CD4-positive, CD25-positive, alpha-beta regulatory T cell (primary cell): Measurements from ENCODE around the gene CEP78. TPM values are rescaled to one million over a fixed set of nuclear protein-coding genes. Genes with fewer than 3 reads are reported as not detected.

ENCODE experiments used
- ATAC-seq, 2 donors: fragments of 150-1000 bp; cut with Tn5 transposase; one replicate each; pipeline ENCODE4 v1.10.0; 2021; ENCODE audit warnings: low read depth in 2 of 2, moderate number of reproducible peaks in 2 of 2, moderate library complexity in 1 of 2
- DNase-seq, 3 donors: peaks; one replicate each; pipeline versions ENCODE4 v3.0.0 to v3.0.0-alpha.2; 2012 to 2022; ENCODE audit warnings: mixed read lengths in 1 of 3
- H3K27ac ChIP-seq: one replicate; pipeline ENCODE4 v1.7.0; 2013; ENCODE audit warnings: mild to moderate bottlenecking, low read length; ENCODE audit not compliant: insufficient read depth, poor library complexity, severe bottlenecking
- H3K27me3 ChIP-seq: one replicate; pipeline ENCODE4 v1.7.0; 2013; ENCODE audit warnings: low read length; ENCODE audit not compliant: control insufficient read depth, insufficient read depth
- H3K36me3 ChIP-seq: one replicate; pipeline ENCODE4 v1.7.0; 2013; ENCODE audit warnings: mild to moderate bottlenecking, low read length, moderate library complexity; ENCODE audit not compliant: control insufficient read depth, insufficient read depth
- H3K4me1 ChIP-seq: 2 replicates; pipeline ENCODE4 v1.7.0; 2013; ENCODE audit warnings: mild to moderate bottlenecking, low read length; ENCODE audit not compliant: insufficient read depth, control insufficient read depth, poor library complexity, severe bottlenecking
- H3K4me3 ChIP-seq: one replicate; pipeline ENCODE4 v1.7.0; 2013; ENCODE audit warnings: low read depth, mild to moderate bottlenecking, low read length, moderate library complexity
- H3K9me3 ChIP-seq, 2 experiments: 1 replicate in 1 of 2; 2 replicates in 1 of 2; pipeline ENCODE4 v1.7.0; 2013; ENCODE audit warnings: low read length in 2 of 2, mild to moderate bottlenecking in 1 of 2, moderate library complexity in 1 of 2; ENCODE audit not compliant: control insufficient read depth in 2 of 2
- H3K27ac Mint-ChIP-seq, 3 donors: one replicate each; pipeline ENCODE4 v1.8.0; 2020 to 2022; ENCODE audit warnings: mild to moderate bottlenecking in 3 of 3, mixed read lengths in 3 of 3, moderate library complexity in 2 of 3
- H3K27me3 Mint-ChIP-seq: one replicate; pipeline ENCODE4 v1.8.0; 2022; ENCODE audit warnings: mild to moderate bottlenecking, mixed read lengths
- H3K36me3 Mint-ChIP-seq: one replicate; pipeline ENCODE4 v1.8.0; 2020; ENCODE audit warnings: mixed read lengths
- H3K4me1 Mint-ChIP-seq, 4 donors: one replicate each; pipeline ENCODE4 v1.8.0; 2020 to 2022; ENCODE audit warnings: mixed read lengths in 4 of 4, mild to moderate bottlenecking in 1 of 4
- H3K4me3 Mint-ChIP-seq, 4 donors: one replicate each; pipeline ENCODE4 v1.8.0; 2020 to 2022; ENCODE audit warnings: mild to moderate bottlenecking in 4 of 4, mixed read lengths in 4 of 4, moderate library complexity in 3 of 4
- H3K9me3 Mint-ChIP-seq, 7 donors: one replicate each; pipeline ENCODE4 v1.8.0; 2020 to 2022; ENCODE audit warnings: mixed read lengths in 7 of 7, mild to moderate bottlenecking in 3 of 7, moderate library complexity in 2 of 7
- polyA plus RNA-seq, 4 donors: library from polyadenylated mRNA; unstranded; fragments of 300-500 nt; fragmentation: Illumina TruSeq; gene quantifications; one replicate each; pipeline ENCODE4 v1.2.3, GENCODE V29; 2021
- total RNA-seq: library from RNA; stranded (reverse); gene quantifications from one replicate; pipeline ENCODE4 v1.2.3, GENCODE V29; 2022

The CEP78 gene
- total and polyA plus RNA-seq, 5 donors from 2014 or later = 24.9 to 43.6 (median 31.4) TPM

- Mint-ChIP-seq H3K9me3 (no peaks in the 10 kb centered on the region), H3K4me1 (peaks cover 6 to 9% (median 7%) of the 10 kb centered on the region in 4 donors), H3K27ac (no peak overlapping the region), H3K36me3 (no peaks in the 10 kb centered on the region), H3K27me3 (no peaks in the 10 kb centered on the region), H3K4me3 (no peak overlapping the region)
- ATAC-seq (no peak), DNase-seq (no peak)
- Histone ChIP-seq H3K27me3 (peaks cover 4% of the 10 kb centered on the region), H3K4me3 (no peak overlapping the region), H3K36me3 (no peaks in the 10 kb centered on the region), H3K9me3 (no peaks in the 10 kb centered on the region), H3K4me1 (peaks cover 7% of the 10 kb centered on the region), H3K27ac (no peak overlapping the region)
Measured at GRCh38 chr9:78288214-78288892, 52.5 kb downstream of the CEP78 start.

GRCh38 chr9:78289474-78289873 is 53.6 kb downstream of the CEP78 start:
- ATAC-seq = no peak
- Mint-ChIP-seq H3K27me3 (no peaks in the 10 kb centered on the region), H3K9me3 (no peaks in the 10 kb centered on the region), H3K4me1 (peaks cover 6 to 14% (median 9%) of the 10 kb centered on the region in 4 donors), H3K36me3 (no peaks in the 10 kb centered on the region), H3K27ac (no peak overlapping the region), H3K4me3 (no peak overlapping the region)
- H3K9me3 ChIP-seq = no peaks in the 10 kb centered on the region
- peaks cover 4% of the 10 kb centered on the region for H3K27me3 ChIP-seq
- no peak overlapping the region for H3K27ac ChIP-seq
- DNase-seq = no peak
- no peak overlapping the region for H3K4me3 ChIP-seq
- H3K36me3 ChIP-seq = no peaks in the 10 kb centered on the region
- H3K4me1 ChIP-seq = peaks cover 8% of the 10 kb centered on the region

GRCh38 chr9:78291240-78291925 is 55.5 kb downstream of the CEP78 start:
- peaks cover 2% of the 10 kb centered on the region for H3K27me3 ChIP-seq
- no peaks in the 10 kb centered on the region for H3K9me3 ChIP-seq
- peaks cover 13% of the 10 kb centered on the region for H3K4me1 ChIP-seq
- Mint-ChIP-seq H3K4me3 (no peak overlapping the region), H3K27ac (no peak overlapping the region), H3K27me3 (no peaks in the 10 kb centered on the region), H3K4me1 (peaks cover 6 to 22% (median 12%) of the 10 kb centered on the region in 4 donors), H3K36me3 (no peaks in the 10 kb centered on the region), H3K9me3 (no peaks in the 10 kb centered on the region)
- no peaks in the 10 kb centered on the region for H3K36me3 ChIP-seq
- ATAC-seq (no peak), DNase-seq (no peak)
- H3K27ac ChIP-seq = no peak overlapping the region
- H3K4me3 ChIP-seq = no peak overlapping the region

GRCh38 chr9:78292026-78292425 is 56.2 kb downstream of the CEP78 start:
- Histone ChIP-seq H3K27me3 (no peaks in the 10 kb centered on the region), H3K9me3 (no peaks in the 10 kb centered on the region), H3K27ac (no peak overlapping the region), H3K36me3 (no peaks in the 10 kb centered on the region), H3K4me1 (peaks cover 15% of the 10 kb centered on the region), H3K4me3 (no peak overlapping the region)
- Mint-ChIP-seq H3K4me3 (no peak overlapping the region), H3K36me3 (no peaks in the 10 kb centered on the region), H3K9me3 (no peaks in the 10 kb centered on the region), H3K4me1 (peaks cover 6 to 28% (median 15%) of the 10 kb centered on the region in 4 donors), H3K27ac (no peak overlapping the region), H3K27me3 (no peaks in the 10 kb centered on the region)
- DNase-seq (no peak), ATAC-seq (no peak)

GRCh38 chr9:78292716-78293497 is 57.0 kb downstream of the CEP78 start:
- no peaks in the 10 kb centered on the region for H3K9me3 Mint-ChIP-seq
- DNase-seq (peak in 1 of 3 donors; percentile 39), ATAC-seq (no peak)
- Histone ChIP-seq H3K9me3 (no peaks in the 10 kb centered on the region), H3K4me3 (peak overlapping the region; percentile 76), H3K27ac (no peak overlapping the region), H3K36me3 (no peaks in the 10 kb centered on the region), H3K27me3 (no peaks in the 10 kb centered on the region), H3K4me1 (peaks cover 19% of the 10 kb centered on the region)
- no peaks in the 10 kb centered on the region for H3K36me3 Mint-ChIP-seq
- H3K27ac Mint-ChIP-seq = peak overlapping the region in 1 of 3 donors; percentile 83
- peaks cover 6 to 33% (median 20%) of the 10 kb centered on the region in 4 donors for H3K4me1 Mint-ChIP-seq
- no peaks in the 10 kb centered on the region for H3K27me3 Mint-ChIP-seq
- H3K4me3 Mint-ChIP-seq = peak overlapping the region; percentile 16 to 94 (median 57)

GRCh38 chr9:78294290-78295176 is 58.7 kb downstream of the CEP78 start:
- ATAC-seq (no peak), DNase-seq (no peak)
- Mint-ChIP-seq H3K9me3 (no peaks in the 10 kb centered on the region), H3K27me3 (no peaks in the 10 kb centered on the region), H3K4me3 (peak overlapping the region; percentile 22 to 96 (median 52)), H3K36me3 (no peaks in the 10 kb centered on the region), H3K4me1 (peaks cover 13 to 46% (median 28%) of the 10 kb centered on the region in 4 donors), H3K27ac (no peak overlapping the region)
- Histone ChIP-seq H3K36me3 (no peaks in the 10 kb centered on the region), H3K27me3 (no peaks in the 10 kb centered on the region), H3K4me3 (no peak overlapping the region), H3K9me3 (no peaks in the 10 kb centered on the region), H3K4me1 (peaks cover 25% of the 10 kb centered on the region), H3K27ac (no peak overlapping the region)

- Mint-ChIP-seq H3K36me3 (no peaks in the 10 kb centered on the region), H3K27me3 (no peaks in the 10 kb centered on the region), H3K4me3 (peak overlapping the region in 3 of 4 donors; percentile 9 to 96 (median 37)), H3K27ac (no peak overlapping the region), H3K4me1 (peaks cover 13 to 49% (median 31%) of the 10 kb centered on the region in 4 donors), H3K9me3 (no peaks in the 10 kb centered on the region)
- ATAC-seq (no peak), DNase-seq (no peak)
- Histone ChIP-seq H3K9me3 (no peaks in the 10 kb centered on the region), H3K4me1 (peaks cover 25% of the 10 kb centered on the region), H3K36me3 (no peaks in the 10 kb centered on the region), H3K27me3 (no peaks in the 10 kb centered on the region), H3K4me3 (no peak overlapping the region), H3K27ac (no peak overlapping the region)
Measured at GRCh38 chr9:78295177-78295575, 59.3 kb downstream of the CEP78 start.
